Epithelial cell of alveolus of lung (primary cell): Measurements from ENCODE around the gene CDH20. TPM values are rescaled to one million over a fixed set of nuclear protein-coding genes. Genes with fewer than 3 reads are reported as not detected.

Source experiments
- total RNA-seq: library from RNA; depleted of rRNA; stranded (reverse); fragments of >200 nt; gene quantifications from 2 replicates; pipeline ENCODE4 v1.2.1, GENCODE V29; 2015

The CDH20 gene
- total RNA-seq: 0.13 TPM in 1 of 2 replicates, not detected in the other

GRCh38 chr18:61333271-61333745 lies at the start of gene CDH20:
Gene CDH20 (plus strand): TSS chr18:61333430.

